ENCODE measurements around the gene ASIC2.

DNA sequence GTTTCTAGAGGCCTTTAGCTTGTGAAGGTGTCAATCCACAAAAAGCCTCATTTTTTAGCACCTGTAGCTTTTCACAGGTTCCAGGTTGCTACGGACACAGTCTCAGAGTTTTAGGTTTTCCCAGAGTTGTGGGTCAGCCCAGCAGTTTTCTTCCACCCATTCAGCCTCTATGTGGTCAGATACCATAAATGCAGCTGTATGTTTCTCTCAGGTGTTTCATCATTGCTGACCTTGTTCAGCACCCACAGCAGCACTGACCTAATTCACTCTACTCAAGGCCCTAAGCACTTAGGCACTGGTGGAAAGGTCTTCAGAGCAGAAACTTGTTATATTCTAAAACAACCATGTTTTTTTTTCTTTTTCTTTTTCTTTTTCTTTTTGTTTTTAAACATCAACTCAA is 316.5 kb downstream of the ASIC2 start:
- TF ChIP-seq, protein P1, sequence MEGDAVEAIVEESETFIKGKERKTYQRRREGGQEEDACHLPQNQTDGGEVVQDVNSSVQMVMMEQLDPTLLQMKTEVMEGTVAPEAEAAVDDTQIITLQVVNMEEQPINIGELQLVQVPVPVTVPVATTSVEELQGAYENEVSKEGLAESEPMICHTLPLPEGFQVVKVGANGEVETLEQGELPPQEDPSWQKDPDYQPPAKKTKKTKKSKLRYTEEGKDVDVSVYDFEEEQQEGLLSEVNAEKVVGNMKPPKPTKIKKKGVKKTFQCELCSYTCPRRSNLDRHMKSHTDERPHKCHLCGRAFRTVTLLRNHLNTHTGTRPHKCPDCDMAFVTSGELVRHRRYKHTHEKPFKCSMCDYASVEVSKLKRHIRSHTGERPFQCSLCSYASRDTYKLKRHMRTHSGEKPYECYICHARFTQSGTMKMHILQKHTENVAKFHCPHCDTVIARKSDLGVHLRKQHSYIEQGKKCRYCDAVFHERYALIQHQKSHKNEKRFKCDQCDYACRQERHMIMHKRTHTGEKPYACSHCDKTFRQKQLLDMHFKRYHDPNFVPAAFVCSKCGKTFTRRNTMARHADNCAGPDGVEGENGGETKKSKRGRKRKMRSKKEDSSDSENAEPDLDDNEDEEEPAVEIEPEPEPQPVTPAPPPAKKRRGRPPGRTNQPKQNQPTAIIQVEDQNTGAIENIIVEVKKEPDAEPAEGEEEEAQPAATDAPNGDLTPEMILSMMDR (conservative IDR thresholded peaks at IDR 0.05; ENCODE audit: low read depth in 2 of 2), result no peak
- no peak for TF ChIP-seq POLR2AphosphoS5 (IDR thresholded peaks at IDR 0.05; ENCODE audit: low read depth)
- TF ChIP-seq, protein P2, sequence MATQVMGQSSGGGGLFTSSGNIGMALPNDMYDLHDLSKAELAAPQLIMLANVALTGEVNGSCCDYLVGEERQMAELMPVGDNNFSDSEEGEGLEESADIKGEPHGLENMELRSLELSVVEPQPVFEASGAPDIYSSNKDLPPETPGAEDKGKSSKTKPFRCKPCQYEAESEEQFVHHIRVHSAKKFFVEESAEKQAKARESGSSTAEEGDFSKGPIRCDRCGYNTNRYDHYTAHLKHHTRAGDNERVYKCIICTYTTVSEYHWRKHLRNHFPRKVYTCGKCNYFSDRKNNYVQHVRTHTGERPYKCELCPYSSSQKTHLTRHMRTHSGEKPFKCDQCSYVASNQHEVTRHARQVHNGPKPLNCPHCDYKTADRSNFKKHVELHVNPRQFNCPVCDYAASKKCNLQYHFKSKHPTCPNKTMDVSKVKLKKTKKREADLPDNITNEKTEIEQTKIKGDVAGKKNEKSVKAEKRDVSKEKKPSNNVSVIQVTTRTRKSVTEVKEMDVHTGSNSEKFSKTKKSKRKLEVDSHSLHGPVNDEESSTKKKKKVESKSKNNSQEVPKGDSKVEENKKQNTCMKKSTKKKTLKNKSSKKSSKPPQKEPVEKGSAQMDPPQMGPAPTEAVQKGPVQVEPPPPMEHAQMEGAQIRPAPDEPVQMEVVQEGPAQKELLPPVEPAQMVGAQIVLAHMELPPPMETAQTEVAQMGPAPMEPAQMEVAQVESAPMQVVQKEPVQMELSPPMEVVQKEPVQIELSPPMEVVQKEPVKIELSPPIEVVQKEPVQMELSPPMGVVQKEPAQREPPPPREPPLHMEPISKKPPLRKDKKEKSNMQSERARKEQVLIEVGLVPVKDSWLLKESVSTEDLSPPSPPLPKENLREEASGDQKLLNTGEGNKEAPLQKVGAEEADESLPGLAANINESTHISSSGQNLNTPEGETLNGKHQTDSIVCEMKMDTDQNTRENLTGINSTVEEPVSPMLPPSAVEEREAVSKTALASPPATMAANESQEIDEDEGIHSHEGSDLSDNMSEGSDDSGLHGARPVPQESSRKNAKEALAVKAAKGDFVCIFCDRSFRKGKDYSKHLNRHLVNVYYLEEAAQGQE (IDR thresholded peaks at IDR 0.05; ENCODE audit: unreplicated experiment), result no peak
- TF ChIP-seq STAT1 (IDR thresholded peaks at IDR 0.05; ENCODE audit: unreplicated experiment), result no peak
- no peak for TF ChIP-seq EZH2 (IDR thresholded peaks at IDR 0.05; ENCODE audit: low read depth, unreplicated experiment)
- no peak for TF ChIP-seq EZH2phosphoT487 (IDR thresholded peaks at IDR 0.05; ENCODE audit: unreplicated experiment)
- TF ChIP-seq NANOG (IDR thresholded peaks at IDR 0.05; ENCODE audit: borderline replicate concordance), result no peak
- TF ChIP-seq JUNB (IDR thresholded peaks at IDR 0.05; ENCODE audit: unreplicated experiment), result no peak
- no peak for TF ChIP-seq CREB1 (CRISPR knock-in tag; IDR thresholded peaks at IDR 0.05; ENCODE audit: low read depth)
- TF ChIP-seq, protein P3, sequence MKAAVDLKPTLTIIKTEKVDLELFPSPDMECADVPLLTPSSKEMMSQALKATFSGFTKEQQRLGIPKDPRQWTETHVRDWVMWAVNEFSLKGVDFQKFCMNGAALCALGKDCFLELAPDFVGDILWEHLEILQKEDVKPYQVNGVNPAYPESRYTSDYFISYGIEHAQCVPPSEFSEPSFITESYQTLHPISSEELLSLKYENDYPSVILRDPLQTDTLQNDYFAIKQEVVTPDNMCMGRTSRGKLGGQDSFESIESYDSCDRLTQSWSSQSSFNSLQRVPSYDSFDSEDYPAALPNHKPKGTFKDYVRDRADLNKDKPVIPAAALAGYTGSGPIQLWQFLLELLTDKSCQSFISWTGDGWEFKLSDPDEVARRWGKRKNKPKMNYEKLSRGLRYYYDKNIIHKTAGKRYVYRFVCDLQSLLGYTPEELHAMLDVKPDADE (IDR thresholded peaks at IDR 0.05), result no peak
- TF ChIP-seq, protein P4, sequence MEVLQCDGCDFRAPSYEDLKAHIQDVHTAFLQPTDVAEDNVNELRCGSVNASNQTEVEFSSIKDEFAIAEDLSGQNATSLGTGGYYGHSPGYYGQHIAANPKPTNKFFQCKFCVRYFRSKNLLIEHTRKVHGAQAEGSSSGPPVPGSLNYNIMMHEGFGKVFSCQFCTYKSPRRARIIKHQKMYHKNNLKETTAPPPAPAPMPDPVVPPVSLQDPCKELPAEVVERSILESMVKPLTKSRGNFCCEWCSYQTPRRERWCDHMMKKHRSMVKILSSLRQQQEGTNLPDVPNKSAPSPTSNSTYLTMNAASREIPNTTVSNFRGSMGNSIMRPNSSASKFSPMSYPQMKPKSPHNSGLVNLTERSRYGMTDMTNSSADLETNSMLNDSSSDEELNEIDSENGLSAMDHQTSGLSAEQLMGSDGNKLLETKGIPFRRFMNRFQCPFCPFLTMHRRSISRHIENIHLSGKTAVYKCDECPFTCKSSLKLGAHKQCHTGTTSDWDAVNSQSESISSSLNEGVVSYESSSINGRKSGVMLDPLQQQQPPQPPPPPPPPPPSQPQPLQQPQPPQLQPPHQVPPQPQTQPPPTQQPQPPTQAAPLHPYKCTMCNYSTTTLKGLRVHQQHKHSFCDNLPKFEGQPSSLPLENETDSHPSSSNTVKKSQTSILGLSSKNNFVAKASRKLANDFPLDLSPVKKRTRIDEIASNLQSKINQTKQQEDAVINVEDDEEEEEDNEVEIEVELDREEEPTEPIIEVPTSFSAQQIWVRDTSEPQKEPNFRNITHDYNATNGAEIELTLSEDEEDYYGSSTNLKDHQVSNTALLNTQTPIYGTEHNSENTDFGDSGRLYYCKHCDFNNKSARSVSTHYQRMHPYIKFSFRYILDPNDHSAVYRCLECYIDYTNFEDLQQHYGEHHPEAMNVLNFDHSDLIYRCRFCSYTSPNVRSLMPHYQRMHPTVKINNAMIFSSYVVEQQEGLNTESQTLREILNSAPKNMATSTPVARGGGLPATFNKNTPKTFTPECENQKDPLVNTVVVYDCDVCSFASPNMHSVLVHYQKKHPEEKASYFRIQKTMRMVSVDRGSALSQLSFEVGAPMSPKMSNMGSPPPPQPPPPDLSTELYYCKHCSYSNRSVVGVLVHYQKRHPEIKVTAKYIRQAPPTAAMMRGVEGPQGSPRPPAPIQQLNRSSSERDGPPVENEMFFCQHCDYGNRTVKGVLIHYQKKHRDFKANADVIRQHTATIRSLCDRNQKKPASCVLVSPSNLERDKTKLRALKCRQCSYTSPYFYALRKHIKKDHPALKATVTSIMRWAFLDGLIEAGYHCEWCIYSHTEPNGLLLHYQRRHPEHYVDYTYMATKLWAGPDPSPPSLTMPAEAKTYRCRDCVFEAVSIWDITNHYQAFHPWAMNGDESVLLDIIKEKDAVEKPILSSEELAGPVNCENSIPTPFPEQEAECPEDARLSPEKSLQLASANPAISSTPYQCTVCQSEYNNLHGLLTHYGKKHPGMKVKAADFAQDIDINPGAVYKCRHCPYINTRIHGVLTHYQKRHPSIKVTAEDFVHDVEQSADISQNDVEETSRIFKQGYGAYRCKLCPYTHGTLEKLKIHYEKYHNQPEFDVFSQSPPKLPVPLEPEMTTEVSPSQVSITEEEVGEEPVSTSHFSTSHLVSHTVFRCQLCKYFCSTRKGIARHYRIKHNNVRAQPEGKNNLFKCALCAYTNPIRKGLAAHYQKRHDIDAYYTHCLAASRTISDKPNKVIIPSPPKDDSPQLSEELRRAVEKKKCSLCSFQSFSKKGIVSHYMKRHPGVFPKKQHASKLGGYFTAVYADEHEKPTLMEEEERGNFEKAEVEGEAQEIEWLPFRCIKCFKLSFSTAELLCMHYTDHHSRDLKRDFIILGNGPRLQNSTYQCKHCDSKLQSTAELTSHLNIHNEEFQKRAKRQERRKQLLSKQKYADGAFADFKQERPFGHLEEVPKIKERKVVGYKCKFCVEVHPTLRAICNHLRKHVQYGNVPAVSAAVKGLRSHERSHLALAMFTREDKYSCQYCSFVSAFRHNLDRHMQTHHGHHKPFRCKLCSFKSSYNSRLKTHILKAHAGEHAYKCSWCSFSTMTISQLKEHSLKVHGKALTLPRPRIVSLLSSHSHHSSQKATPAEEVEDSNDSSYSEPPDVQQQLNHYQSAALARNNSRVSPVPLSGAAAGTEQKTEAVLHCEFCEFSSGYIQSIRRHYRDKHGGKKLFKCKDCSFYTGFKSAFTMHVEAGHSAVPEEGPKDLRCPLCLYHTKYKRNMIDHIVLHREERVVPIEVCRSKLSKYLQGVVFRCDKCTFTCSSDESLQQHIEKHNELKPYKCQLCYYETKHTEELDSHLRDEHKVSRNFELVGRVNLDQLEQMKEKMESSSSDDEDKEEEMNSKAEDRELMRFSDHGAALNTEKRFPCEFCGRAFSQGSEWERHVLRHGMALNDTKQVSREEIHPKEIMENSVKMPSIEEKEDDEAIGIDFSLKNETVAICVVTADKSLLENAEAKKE (CRISPR knock-in tag; IDR thresholded peaks at IDR 0.05), result no peak
- no peak for TF ChIP-seq ZNF331 (CRISPR knock-in tag; IDR thresholded peaks at IDR 0.05; ENCODE audit: low read depth)
- TF ChIP-seq ZNF114 (CRISPR knock-in tag; IDR thresholded peaks at IDR 0.05), result no peak
